Cardiac septum (tissue), 1 donor: ENCODE data around the gene SLF2. TPM values are rescaled to one million over a fixed set of nuclear protein-coding genes. Genes with fewer than 3 reads are reported as not detected.

Experiments
- DNase-seq: peaks from one replicate; pipeline ENCODE4 v3.0.0-alpha.2; 2020; ENCODE audit warnings: low spot score
- intact Hi-C: fragments of 100-400 bp; cut with DNase I; formaldehyde crosslinking; loops from one replicate; pipeline ENCODE4 v1.14.0; 2022
- total RNA-seq: library from RNA; stranded (reverse); fragmentation: NEBNext Ultra II Directional; extraction: Animal tissue kit (Norgen Biotek cat#: 25700); gene quantifications from one replicate; pipeline ENCODE4 v1.2.1, GENCODE V29; 2021
- donor health status: DM: no; HTN: no; CAD: no.

Gene SLF2
- total RNA-seq, 1 donor from 2014 or later, result 22.8 TPM

DNA sequence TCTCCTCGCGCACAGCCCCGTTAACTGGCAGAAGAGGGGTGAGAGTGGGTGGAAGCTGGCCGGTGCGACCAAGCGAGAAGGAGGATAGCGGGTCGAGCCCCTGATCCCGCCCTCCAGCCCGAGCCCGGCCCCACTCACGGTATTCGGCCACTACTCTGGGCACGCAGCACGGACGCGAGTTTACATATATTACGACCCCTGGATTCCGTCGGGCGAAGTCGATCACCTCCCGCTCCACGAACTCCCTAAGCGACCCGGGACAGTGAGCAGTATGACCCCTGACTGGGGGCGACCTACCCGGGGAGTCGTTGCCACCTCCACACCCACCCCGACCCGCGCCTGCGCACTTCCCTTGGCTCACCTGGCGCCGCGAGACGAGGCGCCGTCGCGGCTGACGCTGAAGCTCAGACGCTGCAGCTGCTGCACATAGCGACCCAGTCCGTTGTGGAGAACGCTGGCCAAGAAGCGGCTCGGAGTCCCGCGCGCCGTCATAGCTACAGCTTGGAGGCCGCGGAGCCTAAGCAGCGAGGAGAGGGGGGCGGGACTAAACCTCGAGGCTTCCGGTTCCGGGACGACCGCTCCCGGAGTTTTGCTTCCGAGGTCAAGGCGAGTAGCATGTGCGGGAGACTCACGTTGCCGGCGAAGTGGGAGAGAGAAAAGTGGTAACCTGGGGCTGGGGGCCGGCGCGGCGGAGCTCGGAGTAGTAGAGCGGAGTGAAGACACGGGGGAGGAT is 74.4 kb downstream of the SLF2 start, which contains the start of the genes MRPL43 and TWNK:
Gene MRPL43, minus strand, starts transcription at position 546 of the 733 bp plus-strand sequence. Its CDS starts 54 bp downstream, at position 492.
Gene TWNK, plus strand, starts transcription at position 592 of the 733 bp plus-strand sequence. CDS start 668 bp downstream, outside the sequence.
- DNase-seq, result peak; percentile 94
- intact Hi-C loops, result loop anchor here (5.0 kb wide), 1 partner anchor 75 kb away; the partner anchor contains the start of gene SLF2

DNA sequence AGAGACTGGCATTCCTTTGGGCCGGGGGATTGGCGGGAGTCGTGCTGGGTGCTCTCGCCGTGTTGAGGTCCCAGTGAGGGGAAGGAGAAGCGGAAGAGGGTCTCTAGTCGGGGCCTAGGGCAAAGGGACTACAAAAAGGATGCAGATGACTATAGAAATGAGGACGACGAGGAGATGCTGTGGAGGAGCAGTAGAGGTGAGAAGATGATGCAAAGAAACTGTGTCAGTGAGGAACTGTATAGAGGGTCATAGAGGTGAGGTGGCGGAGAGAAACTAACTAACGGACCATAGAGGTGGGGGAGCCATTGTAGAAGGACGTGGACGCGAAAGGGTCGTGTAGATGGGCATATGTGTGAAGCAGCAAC is 74.9 kb downstream of the SLF2 start:
- DNase-seq, result no peak
- intact Hi-C loops, result loop anchor here (5.0 kb wide), 1 partner anchor 75 kb away; the partner anchor contains the start of gene SLF2

DNA sequence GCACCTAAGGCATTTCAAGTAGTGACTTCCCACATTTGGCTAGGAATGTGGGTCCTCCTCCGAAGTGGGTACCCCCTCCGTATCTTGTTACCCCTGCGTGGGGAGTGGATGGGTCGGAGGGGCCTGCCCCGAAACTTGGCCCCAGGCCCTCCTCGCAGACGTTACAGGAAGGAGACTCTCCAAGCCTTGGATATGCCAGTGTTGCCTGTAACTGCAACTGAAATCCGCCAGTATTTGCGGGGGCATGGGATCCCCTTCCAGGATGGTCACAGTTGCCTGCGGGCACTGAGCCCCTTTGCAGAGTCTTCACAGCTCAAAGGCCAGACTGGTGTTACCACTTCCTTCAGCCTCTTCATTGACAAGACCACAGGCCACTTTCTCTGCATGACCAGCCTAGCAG is 75.4 kb downstream of the SLF2 start:
- intact Hi-C loops, result loop anchor here (5.0 kb wide), 1 partner anchor 76 kb away; the partner anchor contains the start of gene SLF2
- DNase-seq, result no peak

DNA sequence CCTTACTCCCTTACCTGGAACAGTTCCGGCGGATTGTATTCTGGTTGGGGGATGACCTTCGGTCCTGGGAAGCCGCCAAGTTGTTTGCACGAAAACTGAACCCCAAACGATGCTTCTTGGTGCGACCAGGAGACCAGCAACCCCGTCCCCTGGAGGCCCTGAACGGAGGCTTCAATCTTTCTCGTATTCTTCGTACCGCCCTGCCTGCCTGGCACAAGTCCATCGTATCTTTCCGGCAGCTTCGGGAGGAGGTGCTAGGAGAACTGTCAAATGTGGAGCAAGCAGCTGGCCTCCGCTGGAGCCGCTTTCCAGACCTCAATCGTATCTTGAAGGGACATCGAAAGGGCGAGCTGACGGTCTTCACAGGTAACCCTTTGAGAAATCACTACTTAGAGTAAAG is 76.3 kb downstream of the SLF2 start:
- no peak for DNase-seq
- intact Hi-C loops, result loop anchor here (5.0 kb wide), 1 partner anchor 77 kb away; the partner anchor contains the start of gene SLF2

DNA sequence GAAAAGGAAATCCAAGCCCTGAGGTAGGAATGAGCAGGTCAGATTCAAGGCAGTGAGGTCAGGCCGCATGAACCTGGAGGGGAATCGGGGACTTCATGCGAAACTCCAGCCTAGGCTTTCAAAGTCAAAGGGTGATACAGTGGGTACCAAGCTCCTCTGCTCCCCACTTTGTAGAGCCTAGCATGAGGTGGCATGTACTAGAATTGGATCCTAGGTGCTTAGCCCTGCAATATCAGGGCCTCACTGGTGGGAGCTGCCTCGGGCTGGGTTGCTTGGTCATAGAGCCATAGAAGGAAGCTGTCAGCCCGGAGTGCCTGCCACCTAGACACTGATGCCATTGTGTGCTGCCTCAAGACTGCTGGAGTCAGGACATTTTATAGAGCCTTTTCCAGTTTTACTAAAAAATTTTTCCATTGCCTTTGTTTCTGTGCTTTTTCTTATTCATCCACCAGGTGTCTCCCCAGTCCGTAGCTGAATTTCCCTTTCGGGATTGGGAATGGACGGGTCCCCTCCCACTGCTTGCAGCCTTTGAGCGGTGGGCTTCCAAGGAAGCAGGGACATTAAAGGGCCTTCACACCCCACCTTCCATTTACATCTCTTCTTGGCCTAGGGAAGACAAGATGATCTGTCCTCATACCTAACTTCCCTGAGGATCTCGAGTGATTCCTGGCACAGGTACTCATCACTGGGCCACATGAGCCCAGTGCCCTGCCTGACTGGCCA is 81.4 kb downstream of the SLF2 start:
- DNase-seq, result no peak
- intact Hi-C loops, result no loop called here

DNA sequence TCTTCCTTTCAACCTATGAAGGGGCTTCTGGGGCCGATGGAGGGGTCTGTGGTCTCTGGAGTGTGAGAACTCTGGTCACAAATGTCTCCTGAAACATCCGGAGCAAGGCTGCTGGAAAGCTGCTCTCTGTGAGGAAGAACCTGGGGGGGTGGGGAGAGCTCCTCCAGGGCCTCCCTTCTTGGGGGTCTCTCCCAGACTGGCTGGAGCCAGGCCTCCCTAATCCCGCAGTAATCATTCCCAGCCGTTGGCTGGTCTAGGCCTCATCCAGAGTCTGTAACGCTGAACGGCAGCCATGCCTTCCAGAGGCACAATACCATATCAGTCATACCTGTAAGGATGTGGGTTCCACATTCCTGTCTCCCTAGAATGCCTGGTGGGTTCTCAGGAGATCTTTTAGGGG is 82.4 kb downstream of the SLF2 start:
- intact Hi-C loops, result loop anchor here (1.0 to 5.0 kb wide), 2 partner anchors 19 to 67 kb away; partner anchors contain the start of gene KAZALD1
- no peak for DNase-seq

DNA sequence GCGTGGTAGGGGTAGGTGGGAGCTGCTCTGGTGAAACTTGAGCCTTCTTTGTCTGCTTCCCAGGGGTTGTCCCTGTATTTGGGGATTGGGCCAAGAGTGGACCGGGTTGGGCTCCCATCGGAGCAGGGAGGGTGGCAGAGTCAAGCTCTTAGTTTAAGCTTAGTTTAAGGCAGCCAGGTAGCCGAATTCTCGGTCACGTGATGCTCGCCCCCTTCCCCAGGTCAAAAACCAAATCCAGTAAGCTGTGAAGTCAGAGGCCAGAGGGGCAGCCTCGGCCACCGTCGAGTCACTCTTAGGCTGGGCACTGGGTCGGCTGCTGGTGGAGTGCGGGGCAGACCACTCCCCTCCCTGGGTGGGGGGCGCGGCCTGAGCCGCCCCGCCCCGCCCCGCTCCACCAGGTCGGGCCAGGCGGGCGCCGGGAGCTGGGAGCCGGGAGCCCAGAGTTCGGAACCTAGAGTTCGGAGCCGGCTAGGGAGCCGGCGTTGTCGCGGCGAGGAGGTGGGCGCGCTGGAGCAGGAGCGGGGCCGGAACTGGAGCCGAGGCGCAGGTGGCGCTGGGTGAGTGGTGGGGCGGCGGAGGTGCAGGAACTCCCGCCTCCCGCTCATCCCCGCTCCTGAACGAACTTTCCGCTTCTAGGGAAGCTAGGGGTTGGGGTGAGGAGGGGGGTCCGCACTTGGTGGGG is 84.1 kb downstream of the SLF2 start:
- intact Hi-C loops, result loop anchor here (5.0 kb wide), 1 partner anchor 65 kb away; the partner anchor contains the start of gene KAZALD1

DNA sequence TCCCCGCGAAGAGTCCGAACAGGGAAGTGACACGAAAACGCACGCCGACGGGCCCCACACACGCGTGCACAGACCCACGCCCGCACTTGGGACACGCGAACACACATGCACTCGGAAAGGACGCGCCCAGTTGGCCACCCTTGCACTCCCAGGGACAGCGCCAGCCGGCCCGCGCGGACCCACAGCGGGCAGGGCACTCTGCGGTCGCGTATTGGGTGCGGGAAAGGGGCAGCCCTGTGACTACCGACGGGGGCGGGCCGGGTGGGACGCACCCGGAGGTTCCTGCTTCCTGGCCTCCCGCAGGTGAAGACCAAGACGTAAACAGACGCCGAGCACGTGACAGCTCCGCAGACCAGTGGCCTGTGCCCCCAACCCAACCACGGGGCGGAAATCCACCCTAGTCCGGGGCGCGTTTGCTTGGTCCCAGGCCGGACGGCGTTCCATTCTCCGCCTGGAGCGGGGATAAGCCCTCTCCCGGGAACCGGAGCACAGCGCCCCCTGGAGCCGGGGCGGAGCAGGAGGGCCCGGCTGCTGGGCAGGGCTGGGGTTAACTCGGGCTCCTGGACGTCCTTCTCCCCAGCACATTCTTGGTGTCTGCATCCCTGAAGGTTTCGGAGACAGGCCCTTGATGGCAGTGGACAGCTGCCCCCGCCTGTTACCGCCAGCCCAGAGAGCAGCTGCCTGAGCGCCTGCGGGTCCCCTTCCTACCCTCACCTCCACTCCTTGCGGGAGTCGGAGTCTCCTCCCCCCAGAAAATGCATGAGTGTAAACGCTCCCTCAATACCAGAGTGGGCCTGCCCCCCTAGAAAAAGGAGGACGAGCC is 84.8 kb downstream of the SLF2 start:
- intact Hi-C loops, result loop anchor here (2.0 to 5.0 kb wide), 2 partner anchors 33 to 65 kb away; partner anchors contain the start of genes KAZALD1, PDZD7 and SFXN3
- peak; percentile 92 for DNase-seq

More for the DNA sequence above, 84.1 kb downstream of the SLF2 start:
- no peak for DNase-seq

DNA sequence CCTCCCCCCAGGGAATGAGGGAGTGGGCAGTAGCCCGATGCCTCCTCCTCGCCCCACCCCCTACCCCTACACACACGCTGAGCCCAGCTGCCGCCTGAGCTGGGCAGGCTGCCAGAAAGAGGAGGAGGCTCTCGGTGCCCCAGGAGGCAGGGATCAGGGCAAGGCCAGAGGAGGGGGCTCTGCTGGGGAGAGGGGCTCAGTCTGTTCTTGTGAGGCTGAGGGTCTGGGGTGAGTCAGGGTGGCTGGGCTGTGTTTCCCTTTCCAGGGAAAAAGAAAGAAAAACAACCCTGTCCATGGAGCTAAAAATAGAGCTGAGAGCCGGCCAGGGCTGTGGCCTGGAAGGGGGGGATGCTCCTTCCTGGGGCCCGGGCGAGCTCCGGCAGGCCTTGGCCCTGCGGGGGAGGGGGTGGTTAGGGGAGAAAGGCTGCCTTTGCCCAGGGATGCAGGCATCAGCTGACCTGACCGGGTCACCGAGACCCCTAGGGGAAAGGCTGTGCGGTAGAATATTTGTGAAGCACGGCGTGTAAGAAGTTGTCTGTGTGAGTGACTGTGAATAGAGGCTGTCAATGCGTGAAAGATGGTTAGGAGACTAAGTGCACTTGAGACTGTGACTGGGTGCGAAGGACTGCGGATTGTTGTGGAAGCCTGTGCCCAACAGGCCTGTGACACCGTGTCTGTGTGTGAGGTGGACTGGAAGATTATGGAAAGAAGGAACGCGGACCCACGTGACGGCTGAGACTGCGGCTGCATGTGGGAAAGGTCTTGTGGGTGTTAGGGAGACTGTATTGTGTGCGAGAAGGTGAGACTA is 85.6 kb downstream of the SLF2 start:
- DNase-seq, result peak; percentile 91
- intact Hi-C loops, result loop anchor here (2.0 to 5.0 kb wide), 2 partner anchors 32 to 64 kb away; partner anchors contain the start of genes KAZALD1, PDZD7 and SFXN3

DNA sequence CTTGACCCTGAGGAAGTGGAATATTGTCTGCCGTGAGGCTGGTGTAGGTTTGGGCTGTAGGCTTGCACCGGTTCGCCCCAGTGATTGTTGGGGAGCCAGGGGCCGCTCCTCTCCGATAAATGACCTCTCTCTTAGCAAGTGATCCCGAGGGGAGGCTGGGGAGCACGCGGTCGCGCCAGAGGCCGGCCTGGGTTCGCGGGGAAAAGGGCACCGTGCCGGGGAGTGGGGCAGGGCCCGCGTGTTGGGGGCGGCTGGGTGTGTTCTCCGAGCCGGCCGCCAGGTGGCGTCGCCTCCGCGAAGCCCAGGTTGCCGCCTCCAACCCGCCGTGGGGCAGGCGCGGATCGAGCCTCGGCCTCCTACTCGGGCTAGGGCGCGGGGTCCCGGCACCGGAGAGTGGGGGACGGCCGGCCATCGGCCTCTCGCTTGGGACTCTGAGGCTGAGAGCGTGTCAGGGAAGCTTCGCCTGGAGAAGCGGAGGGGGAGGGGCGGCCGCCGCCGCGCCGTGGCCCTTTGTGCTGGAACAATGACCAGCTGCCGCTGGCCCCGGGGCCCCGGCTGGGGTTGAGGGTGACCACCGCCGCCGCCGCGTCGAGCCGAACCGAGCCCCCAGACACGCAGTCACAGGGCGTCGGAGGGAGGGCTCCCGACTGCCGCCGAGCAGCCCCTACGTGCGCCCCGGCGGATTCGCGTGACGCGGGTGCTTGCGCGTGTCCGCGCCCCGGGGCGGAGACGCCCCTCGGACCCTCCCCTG is 86.4 kb downstream of the SLF2 start:
- peak; percentile 94 for DNase-seq
- intact Hi-C loops, result loop anchor here (2.0 to 5.0 kb wide), 2 partner anchors 32 to 63 kb away; partner anchors contain the start of genes KAZALD1, PDZD7 and SFXN3

DNA sequence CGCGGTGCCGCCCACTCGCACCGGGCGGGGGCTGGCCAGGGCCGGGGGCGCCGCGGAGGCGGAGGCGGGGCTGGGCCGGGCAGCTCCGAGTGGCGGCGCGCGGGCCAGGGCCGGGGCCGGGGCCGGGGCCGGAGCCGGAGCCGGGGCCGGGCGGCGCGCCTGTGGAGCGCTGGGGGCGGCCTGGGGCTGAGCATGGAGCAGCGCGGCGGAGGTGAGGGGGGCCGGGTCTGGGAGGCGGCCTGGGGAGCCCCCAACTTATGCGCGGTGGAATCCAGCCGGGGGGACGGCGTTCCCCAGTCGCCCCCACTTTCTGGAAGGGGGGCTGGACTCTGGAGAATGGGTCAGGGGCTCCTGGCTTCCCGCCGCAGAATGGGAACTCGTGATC is 87.0 kb downstream of the SLF2 start, which contains the start of gene LZTS2:
Gene LZTS2, plus strand, starts transcription at position 67 of the 385 bp plus-strand sequence. CDS start 2,731 bp downstream, outside the sequence.
- intact Hi-C loops, result loop anchor here (2.0 to 5.0 kb wide), 2 partner anchors 31 to 63 kb away; partner anchors contain the start of genes KAZALD1, PDZD7 and SFXN3
- DNase-seq, result no peak

DNA sequence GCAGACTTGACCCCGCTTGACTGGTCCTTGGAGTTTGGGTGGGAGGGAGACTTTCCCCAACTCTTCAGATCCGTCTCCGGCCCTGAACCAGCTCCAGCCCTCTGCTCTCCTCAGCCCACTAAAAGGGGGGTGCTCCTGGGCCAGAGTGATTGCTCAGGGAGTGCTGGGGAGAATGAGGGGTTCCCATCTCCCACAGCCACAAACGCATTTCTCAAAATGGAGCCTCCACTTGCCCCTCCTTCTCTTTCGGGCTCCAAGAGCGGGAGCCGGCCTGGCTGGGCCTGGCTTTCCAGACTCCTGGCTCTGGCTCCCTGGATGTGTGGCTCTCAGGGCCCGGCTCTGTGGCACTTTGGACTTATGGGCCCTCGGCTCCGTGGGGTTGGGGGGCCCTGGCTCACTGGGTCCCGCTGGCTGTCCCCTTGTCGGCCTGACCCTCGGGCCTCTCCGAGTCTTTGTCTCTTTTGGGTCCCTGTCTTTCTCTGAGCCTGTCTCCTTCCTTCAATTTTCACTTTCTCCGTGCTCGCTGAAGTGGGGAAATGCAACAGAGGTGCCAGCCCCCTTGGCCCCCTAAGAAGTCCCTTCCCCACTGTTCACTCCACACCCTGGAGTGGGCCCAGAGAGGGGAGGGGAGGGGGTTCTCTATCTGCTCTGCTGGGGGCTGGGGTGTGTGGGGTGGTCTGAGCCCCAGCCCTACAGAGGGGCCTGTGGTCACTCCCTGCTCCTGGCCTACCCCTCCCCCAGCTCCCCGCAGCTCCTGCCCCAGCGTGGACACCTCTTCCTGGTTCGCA is 87.6 kb downstream of the SLF2 start:
- no peak for DNase-seq
- intact Hi-C loops, result no loop called here

DNA sequence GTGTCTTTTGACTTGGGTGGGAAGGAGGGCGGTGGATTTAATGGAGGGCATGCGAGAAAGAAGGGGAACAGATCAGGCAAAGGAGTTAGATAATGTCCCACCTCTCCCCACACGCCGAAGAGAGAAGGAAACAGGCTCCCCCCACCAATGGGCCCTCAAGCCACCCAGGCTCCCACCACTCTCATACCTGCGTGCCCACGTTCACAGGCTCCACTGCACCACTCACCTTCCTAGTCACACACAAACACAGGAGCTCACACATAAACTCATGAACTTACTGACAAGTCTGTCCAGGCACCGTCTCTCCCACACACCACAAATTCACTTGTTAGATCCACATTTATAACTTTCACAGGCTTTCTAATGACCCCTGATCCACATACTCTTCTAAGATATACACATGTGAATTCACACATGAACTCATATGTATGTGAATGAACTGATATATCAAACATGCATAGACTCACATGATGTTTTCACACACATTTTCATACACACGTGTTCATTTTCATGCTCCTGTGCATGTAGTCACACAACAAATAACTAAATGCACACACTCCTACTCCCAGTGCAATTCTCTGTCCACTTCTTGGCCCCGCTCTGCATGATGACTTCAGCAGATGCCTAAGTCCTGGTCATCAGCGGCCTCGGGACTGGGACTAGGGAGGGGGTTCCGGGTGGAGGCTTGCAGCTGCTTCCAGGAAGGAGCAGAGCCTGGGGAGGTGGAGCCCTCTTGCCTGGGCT is 88.3 kb downstream of the SLF2 start:
- intact Hi-C loops, result no loop called here
- peak; percentile 93 for DNase-seq

DNA sequence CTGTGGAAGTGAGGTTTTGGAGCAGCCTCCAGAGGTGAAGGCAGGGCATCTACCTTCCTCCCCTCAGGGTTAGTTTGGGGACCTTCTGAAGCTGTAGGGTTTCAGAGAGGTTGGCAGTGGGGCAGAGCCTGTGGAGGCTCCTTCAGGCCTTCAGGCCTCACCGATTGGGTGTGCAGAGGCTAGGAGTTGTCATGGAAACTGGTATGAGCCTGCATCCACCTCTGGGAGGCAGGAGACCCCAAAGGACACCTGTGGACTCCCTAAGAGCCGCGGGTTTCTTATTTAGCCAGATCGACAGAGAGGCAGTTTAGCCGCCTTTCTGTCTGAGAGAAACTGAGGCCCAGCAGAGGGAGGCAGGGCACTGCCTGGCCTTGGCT is 88.9 kb downstream of the SLF2 start:
- intact Hi-C loops, result no loop called here

DNA sequence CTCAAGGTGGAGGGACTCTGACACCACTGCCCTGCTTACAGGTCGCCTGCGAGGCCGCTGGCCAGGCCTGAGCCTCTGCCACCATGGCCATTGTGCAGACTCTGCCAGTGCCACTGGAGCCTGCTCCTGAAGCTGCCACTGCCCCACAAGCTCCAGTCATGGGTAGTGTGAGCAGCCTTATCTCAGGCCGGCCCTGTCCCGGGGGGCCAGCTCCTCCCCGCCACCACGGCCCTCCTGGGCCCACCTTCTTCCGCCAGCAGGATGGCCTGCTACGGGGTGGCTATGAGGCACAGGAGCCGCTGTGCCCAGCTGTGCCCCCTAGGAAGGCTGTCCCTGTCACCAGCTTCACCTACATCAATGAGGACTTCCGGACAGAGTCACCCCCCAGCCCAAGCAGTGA is 89.7 kb downstream of the SLF2 start:
- DNase-seq, result no peak
- intact Hi-C loops, result no loop called here

More for the DNA sequence above, 88.9 kb downstream of the SLF2 start:
- no peak for DNase-seq
